OCI-LY7 (cell line): ENCODE data around the gene DRD5. TPM values are rescaled to one million over a fixed set of nuclear protein-coding genes. Genes with fewer than 3 reads are reported as not detected.

ENCODE experiments used
- BruUV-seq: library from RNA; stranded (reverse); fragments of 400-500 nt; replicated peaks from 2 replicates; lab custom pipeline; 2021; lab: Mats Ljungman, UMichigan
- CTCF ChIA-PET: fragments of 300-600 bp; sonication (Branson Sonifier 250); formaldehyde crosslinking; loops from one replicate; lab custom pipeline; 2022; ENCODE audit warnings: antibody characterized with exemption; ENCODE audit not compliant: unreplicated experiment; lab: Charles Lee
- POLR2A ChIA-PET: fragments of 300-600 bp; sonication (Branson Sonifier 250); formaldehyde crosslinking; loops from one replicate; lab custom pipeline; 2022; ENCODE audit warnings: antibody characterized with exemption; lab: Charles Lee
- DNase-seq: peaks from one replicate; pipeline ENCODE4 v3.0.0-alpha.2; 2015; ENCODE audit warnings: low spot score
- H2AFZ ChIP-seq: fragments of 200-600 bp; sonication (generic), shearing (Covaris generic); 2 replicates; pipeline ENCODE4 v1.6.1; 2014; ENCODE audit warnings: mild to moderate bottlenecking, antibody characterized with exemption, low read length, moderate library complexity
- H3K27ac ChIP-seq: fragments of 200-600 bp; sonication (generic); 2 replicates; pipeline ENCODE4 v1.5.1; 2014; ENCODE audit warnings: mixed run types, low read depth, mild to moderate bottlenecking, moderate library complexity, low read length, inconsistent platforms; ENCODE audit not compliant: poor library complexity, severe bottlenecking
- H3K36me3 ChIP-seq: fragments of 200-600 bp; sonication (generic); 2 replicates; pipeline ENCODE4 v1.6.1; 2014; ENCODE audit warnings: mild to moderate bottlenecking, antibody characterized with exemption, low read length, moderate library complexity, mixed read lengths; ENCODE audit not compliant: insufficient read depth
- H3K4me1 ChIP-seq: fragments of 200-600 bp; sonication (generic); 2 replicates; pipeline ENCODE4 v1.5.1; 2014; ENCODE audit warnings: mild to moderate bottlenecking, low read length; ENCODE audit not compliant: insufficient read depth, poor library complexity, severe bottlenecking
- H3K4me2 ChIP-seq: fragments of 200-600 bp; sonication (generic); 2 replicates; pipeline ENCODE4 v1.6.1; 2014; ENCODE audit warnings: mild to moderate bottlenecking, low read length
- H3K4me3 ChIP-seq: fragments of 200-600 bp; sonication (generic); 2 replicates; pipeline ENCODE4 v1.5.1; 2014; ENCODE audit warnings: mild to moderate bottlenecking, low read depth, low read length; ENCODE audit not compliant: poor library complexity, severe bottlenecking
- H3K79me2 ChIP-seq: fragments of 200-600 bp; sonication (generic); 2 replicates; pipeline ENCODE4 v1.6.1; 2016; ENCODE audit warnings: low read depth, mild to moderate bottlenecking, low read length, moderate library complexity, mixed read lengths; ENCODE audit not compliant: insufficient read depth
- H3K9me2 ChIP-seq: fragments of 200-600 bp; sonication (generic); 2 replicates; pipeline ENCODE4 v1.6.1; 2016; ENCODE audit warnings: mild to moderate bottlenecking, low read length, mixed read lengths; ENCODE audit not compliant: insufficient read depth
- H3K9me3 ChIP-seq: fragments of 200-600 bp; sonication (generic); 2 replicates; pipeline ENCODE4 v1.6.1; 2014; ENCODE audit warnings: mild to moderate bottlenecking, mixed run types, low read length, mixed read lengths
- H4K20me1 ChIP-seq: fragments of 200-600 bp; sonication (generic); 2 replicates; pipeline ENCODE4 v1.6.1; 2014; ENCODE audit warnings: mild to moderate bottlenecking, antibody characterized with exemption, low read length, moderate library complexity, mixed read lengths; ENCODE audit not compliant: insufficient read depth
- EZH2phosphoT487 ChIP-seq: fragments of 200-600 bp; sonication (generic); IDR thresholded peaks from 2 replicates; pipeline ENCODE4 v1.6.1; 2018; ENCODE audit warnings: low read depth, borderline replicate concordance, mild to moderate bottlenecking, mixed run types, antibody characterized with exemption, low read length, moderate library complexity, mixed read lengths
- intact Hi-C: fragments of 100-400 bp; cut with micrococcal nuclease; formaldehyde crosslinking; loops from one replicate; pipeline ENCODE4 v1.10.0; 2022; ENCODE audit not compliant: unreplicated experiment
- total RNA-seq, 2 experiments: library from RNA; depleted of rRNA in 1 of 2; stranded (reverse); fragments of >200 nt in 1 of 2; shearing (Covaris generic) in 1 of 2; gene quantifications; 2 replicates each; pipeline ENCODE4 v1.2.3, GENCODE V29; 2014 to 2022
- TF ChIP-seq, protein P1 (sequence below): fragments of 200-600 bp; sonication (generic); conservative IDR thresholded peaks from 2 replicates; pipeline ENCODE4 v1.5.1; 2014; ENCODE audit warnings: mild to moderate bottlenecking, antibody characterized with exemption, low read length, moderate library complexity, mixed read lengths

DRD5 gene
- total RNA-seq, 2 experiments from 2014 or later, result not detected

DNA sequence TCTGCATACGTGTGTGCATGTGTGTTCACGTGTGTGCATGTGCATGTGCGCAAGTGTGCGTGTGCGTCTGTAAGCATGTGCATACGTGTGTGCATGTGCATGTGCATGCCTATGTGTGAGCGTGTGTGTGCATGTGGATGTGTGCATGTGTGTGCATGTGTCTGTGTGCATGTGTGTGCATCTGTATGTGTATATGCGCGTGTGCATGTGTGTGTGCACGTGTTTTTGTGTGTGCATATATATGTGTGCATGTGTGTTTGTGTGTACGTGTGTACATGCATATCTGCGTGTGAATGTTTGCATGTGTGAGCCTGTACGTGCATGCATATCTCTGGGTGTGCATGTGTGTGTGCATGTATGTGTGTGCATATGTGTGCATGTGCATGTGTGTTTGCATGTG, 35.7 kb upstream of the DRD5 start:
- DNase-seq, result no peak
- H4K20me1 ChIP-seq, result no peaks in the 10 kb centered on the region
- H3K36me3 ChIP-seq, result no peaks in the 10 kb centered on the region
- H3K79me2 ChIP-seq, result no peaks in the 10 kb centered on the region
- POLR2A ChIA-PET, result no interaction called here
- CTCF ChIA-PET, result no interaction called here
- no peak overlapping the region for H3K27ac ChIP-seq
- no peak for TF ChIP-seq EZH2phosphoT487
- TF ChIP-seq, protein P1, sequence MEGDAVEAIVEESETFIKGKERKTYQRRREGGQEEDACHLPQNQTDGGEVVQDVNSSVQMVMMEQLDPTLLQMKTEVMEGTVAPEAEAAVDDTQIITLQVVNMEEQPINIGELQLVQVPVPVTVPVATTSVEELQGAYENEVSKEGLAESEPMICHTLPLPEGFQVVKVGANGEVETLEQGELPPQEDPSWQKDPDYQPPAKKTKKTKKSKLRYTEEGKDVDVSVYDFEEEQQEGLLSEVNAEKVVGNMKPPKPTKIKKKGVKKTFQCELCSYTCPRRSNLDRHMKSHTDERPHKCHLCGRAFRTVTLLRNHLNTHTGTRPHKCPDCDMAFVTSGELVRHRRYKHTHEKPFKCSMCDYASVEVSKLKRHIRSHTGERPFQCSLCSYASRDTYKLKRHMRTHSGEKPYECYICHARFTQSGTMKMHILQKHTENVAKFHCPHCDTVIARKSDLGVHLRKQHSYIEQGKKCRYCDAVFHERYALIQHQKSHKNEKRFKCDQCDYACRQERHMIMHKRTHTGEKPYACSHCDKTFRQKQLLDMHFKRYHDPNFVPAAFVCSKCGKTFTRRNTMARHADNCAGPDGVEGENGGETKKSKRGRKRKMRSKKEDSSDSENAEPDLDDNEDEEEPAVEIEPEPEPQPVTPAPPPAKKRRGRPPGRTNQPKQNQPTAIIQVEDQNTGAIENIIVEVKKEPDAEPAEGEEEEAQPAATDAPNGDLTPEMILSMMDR, result no peak
- intact Hi-C loops, result no loop called here
- H3K9me3 ChIP-seq, result no peaks in the 10 kb centered on the region
- no peak overlapping the region for H3K4me3 ChIP-seq
- BruUV-seq, result no TSS peak
- H3K9me2 ChIP-seq, result no peaks in the 10 kb centered on the region
- no peaks in the 10 kb centered on the region for H3K4me1 ChIP-seq
- H2AFZ ChIP-seq, result no peak overlapping the region
- no peak overlapping the region for H3K4me2 ChIP-seq

DNA sequence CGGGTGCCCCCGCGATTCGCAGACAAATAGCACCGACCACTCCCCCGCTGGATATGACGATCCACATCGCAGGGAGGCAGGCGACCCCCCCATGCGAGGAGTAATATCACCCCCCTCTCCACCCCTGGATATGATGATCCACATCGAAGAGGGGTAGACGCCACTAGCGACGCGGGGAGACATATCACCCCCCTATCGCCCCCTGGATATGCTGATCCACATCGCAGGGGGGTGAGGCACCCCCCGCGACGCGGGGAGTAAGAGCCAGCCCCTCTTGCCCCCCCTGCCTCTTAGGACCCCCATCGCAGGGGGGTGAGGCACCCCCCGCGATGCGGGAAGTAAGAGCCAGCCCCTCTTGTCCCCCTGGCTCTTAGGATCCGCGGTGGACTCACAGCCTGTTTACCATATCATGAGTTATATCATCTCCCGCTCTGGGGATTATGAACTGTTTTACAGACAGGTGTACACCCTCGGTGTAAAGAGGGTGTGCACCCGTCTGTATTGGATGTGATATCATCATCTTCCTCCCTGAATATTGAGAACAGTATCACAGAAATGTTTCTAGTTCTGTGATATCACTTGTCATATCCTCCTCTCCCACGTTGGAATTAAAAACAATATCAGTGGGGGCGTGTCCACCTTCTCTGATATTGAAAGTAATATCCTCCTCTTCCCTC, 22.7 kb upstream of the DRD5 start:
- no peak overlapping the region for H3K4me2 ChIP-seq
- no peaks in the 10 kb centered on the region for H3K36me3 ChIP-seq
- H3K27ac ChIP-seq, result no peak overlapping the region
- no peaks in the 10 kb centered on the region for H3K9me2 ChIP-seq
- ChIA-PET CTCF (no interaction called here), POLR2A (no interaction called here)
- DNase-seq, result no peak
- TF ChIP-seq EZH2phosphoT487, result no peak
- TF ChIP-seq, protein P1, result no peak
- no peak overlapping the region for H2AFZ ChIP-seq
- no peaks in the 10 kb centered on the region for H3K4me1 ChIP-seq
- no peaks in the 10 kb centered on the region for H4K20me1 ChIP-seq
- no peaks in the 10 kb centered on the region for H3K9me3 ChIP-seq
- H3K79me2 ChIP-seq, result no peaks in the 10 kb centered on the region
- H3K4me3 ChIP-seq, result no peak overlapping the region
- BruUV-seq, result no TSS peak
- intact Hi-C loops, result no loop called here

DNA sequence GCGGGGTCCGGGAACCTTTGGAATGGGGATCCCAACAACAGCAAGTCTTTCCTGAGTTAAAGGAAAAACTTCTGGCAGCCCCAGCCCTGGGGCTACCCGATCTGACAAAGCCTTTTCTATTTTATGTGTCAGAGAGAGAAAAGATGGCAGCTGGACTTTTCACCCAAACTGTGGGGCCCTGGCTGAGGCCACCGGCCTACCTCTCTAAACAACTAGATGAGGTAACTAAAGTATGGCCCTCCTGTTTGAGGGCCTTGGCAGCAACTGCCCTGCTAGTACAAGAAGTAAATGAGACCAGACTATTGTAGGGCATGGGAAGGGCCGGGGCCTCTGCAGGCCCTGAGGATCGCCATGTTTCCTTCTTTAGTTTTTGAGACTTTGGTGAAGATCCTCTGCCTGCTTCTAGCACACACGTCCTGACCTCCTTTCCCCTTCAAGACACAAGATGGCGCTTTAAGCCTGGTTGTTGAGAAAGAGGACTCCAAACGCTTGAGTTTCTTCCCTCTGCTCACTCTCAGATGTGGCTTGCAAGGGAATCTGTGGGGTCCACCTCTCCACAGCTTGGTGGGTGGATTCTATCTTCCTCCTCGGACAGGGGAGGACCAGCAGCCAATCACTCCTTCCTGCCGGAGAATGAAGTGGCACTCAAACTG, 18.5 kb upstream of the DRD5 start:
- no TSS peak for BruUV-seq
- intact Hi-C loops, result loop anchor here (1.0 to 2.0 kb wide), 2 partner anchors 252 to 300 kb away; no protein-coding TSS in a partner anchor

More for the DNA sequence above, 18.5 kb upstream of the DRD5 start:
- H3K9me3 ChIP-seq, result no peaks in the 10 kb centered on the region
- H3K9me2 ChIP-seq, result no peaks in the 10 kb centered on the region
- CTCF ChIA-PET, result no interaction called here
- no peaks in the 10 kb centered on the region for H3K36me3 ChIP-seq
- H3K4me3 ChIP-seq, result no peak overlapping the region
- no peaks in the 10 kb centered on the region for H3K4me1 ChIP-seq
- POLR2A ChIA-PET, result no interaction called here
- H4K20me1 ChIP-seq, result no peaks in the 10 kb centered on the region
- H2AFZ ChIP-seq, result no peak overlapping the region
- H3K79me2 ChIP-seq, result no peaks in the 10 kb centered on the region
- H3K4me2 ChIP-seq, result no peak overlapping the region
- peak; percentile 58 for DNase-seq
- TF ChIP-seq, protein P1, result peak; percentile 73
- TF ChIP-seq EZH2phosphoT487, result no peak
- H3K27ac ChIP-seq, result no peak overlapping the region
